Neural progenitor cell (in vitro differentiated cells): Measurements from ENCODE around the gene TAF15. TPM values are rescaled to one million over a fixed set of nuclear protein-coding genes. Genes with fewer than 3 reads are reported as not detected.

Source experiments
- DNase-seq: peaks from one replicate; pipeline ENCODE4 v3.0.0-alpha.2; 2016; ENCODE audit warnings: low spot score
- H2AFZ ChIP-seq: fragments of 200-600 bp; sonication (generic); replicated peaks from 2 replicates; pipeline ENCODE4 v1.6.1; 2016; ENCODE audit warnings: antibody characterized with exemption
- H3F3A ChIP-seq: fragments of 200-600 bp; sonication (generic); 2 replicates; pipeline ENCODE4 v1.6.1; 2016; ENCODE audit warnings: antibody characterized with exemption, low read depth
- H3K27ac ChIP-seq: fragments of 200-600 bp; sonication (generic); 2 replicates; pipeline ENCODE4 v1.5.1; 2016; ENCODE audit warnings: mild to moderate bottlenecking
- H3K27me3 ChIP-seq: fragments of 200-600 bp; sonication (generic); 2 replicates; pipeline ENCODE4 v1.6.1; 2016; ENCODE audit warnings: mild to moderate bottlenecking, moderate library complexity
- H3K36me3 ChIP-seq: fragments of 200-600 bp; sonication (generic); 2 replicates; pipeline ENCODE4 v1.5.1; 2016
- H3K4me1 ChIP-seq: fragments of 200-600 bp; sonication (generic); 2 replicates; pipeline ENCODE4 v1.6.1; 2016; ENCODE audit warnings: mixed run types
- H3K4me2 ChIP-seq: fragments of 200-600 bp; sonication (generic); 2 replicates; pipeline ENCODE4 v1.6.1; 2016
- H3K4me3 ChIP-seq: fragments of 200-600 bp; sonication (generic); 2 replicates; pipeline ENCODE4 v1.5.1; 2016
- H3K79me2 ChIP-seq: fragments of 200-600 bp; sonication (generic); 2 replicates; pipeline ENCODE4 v1.6.1; 2016; ENCODE audit warnings: low read depth
- H3K9ac ChIP-seq: fragments of 200-600 bp; sonication (generic); 2 replicates; pipeline ENCODE4 v1.6.1; 2016
- H3K9me3 ChIP-seq: fragments of 200-600 bp; sonication (generic); 2 replicates; pipeline ENCODE4 v1.5.1; 2016; ENCODE audit warnings: low read depth
- H4K20me1 ChIP-seq: fragments of 200-600 bp; sonication (generic); 2 replicates; pipeline ENCODE4 v1.6.1; 2016; ENCODE audit warnings: low read depth
- H3K27ac Mint-ChIP-seq: 3 replicates; pipeline ENCODE4 v1.8.0; 2021; ENCODE audit warnings: mixed read lengths
- H3K27me3 Mint-ChIP-seq: 2 replicates; pipeline ENCODE4 v1.8.0; 2022; ENCODE audit warnings: low read depth, mild to moderate bottlenecking, inconsistent platforms, moderate library complexity, mixed read lengths; ENCODE audit not compliant: insufficient read depth
- H3K36me3 Mint-ChIP-seq: 3 replicates; pipeline ENCODE4 v1.8.0; 2021; ENCODE audit warnings: mixed read lengths
- H3K4me1 Mint-ChIP-seq: 3 replicates; pipeline ENCODE4 v1.8.0; 2021; ENCODE audit warnings: mixed read lengths
- H3K4me3 Mint-ChIP-seq: 3 replicates; pipeline ENCODE4 v1.8.0; 2021; ENCODE audit warnings: mild to moderate bottlenecking, moderate library complexity, mixed read lengths
- H3K9me3 Mint-ChIP-seq: 3 replicates; pipeline ENCODE4 v1.8.0; 2020; ENCODE audit warnings: mixed read lengths
- EZH2 ChIP-seq: fragments of 200-600 bp; sonication (generic); IDR thresholded peaks from 2 replicates; pipeline ENCODE4 v1.6.1; 2017; ENCODE audit warnings: antibody characterized with exemption, mild to moderate bottlenecking, moderate library complexity
- EZH2phosphoT487 ChIP-seq: fragments of 200-600 bp; sonication (generic); IDR thresholded peaks from 2 replicates; pipeline ENCODE4 v1.6.1; 2017; ENCODE audit warnings: antibody characterized with exemption
- total RNA-seq: library from RNA; depleted of rRNA; stranded (reverse); fragments of >200 nt; gene quantifications from 2 replicates; pipeline ENCODE4 v1.2.3, GENCODE V29; 2015; ENCODE audit warnings: low replicate concordance
- TF ChIP-seq, protein P1 (sequence below): fragments of 200-600 bp; sonication (generic); IDR thresholded peaks from 2 replicates; pipeline ENCODE4 v1.5.1; 2017; ENCODE audit warnings: antibody characterized with exemption, mild to moderate bottlenecking

TAF15 gene
- total RNA-seq, 1 donor from 2014 or later, result 90.1 TPM

GRCh38 chr17:35847006-35847405 is 37.7 kb downstream of the TAF15 start:
- no peak overlapping the region for H3K4me2 ChIP-seq

DNA sequence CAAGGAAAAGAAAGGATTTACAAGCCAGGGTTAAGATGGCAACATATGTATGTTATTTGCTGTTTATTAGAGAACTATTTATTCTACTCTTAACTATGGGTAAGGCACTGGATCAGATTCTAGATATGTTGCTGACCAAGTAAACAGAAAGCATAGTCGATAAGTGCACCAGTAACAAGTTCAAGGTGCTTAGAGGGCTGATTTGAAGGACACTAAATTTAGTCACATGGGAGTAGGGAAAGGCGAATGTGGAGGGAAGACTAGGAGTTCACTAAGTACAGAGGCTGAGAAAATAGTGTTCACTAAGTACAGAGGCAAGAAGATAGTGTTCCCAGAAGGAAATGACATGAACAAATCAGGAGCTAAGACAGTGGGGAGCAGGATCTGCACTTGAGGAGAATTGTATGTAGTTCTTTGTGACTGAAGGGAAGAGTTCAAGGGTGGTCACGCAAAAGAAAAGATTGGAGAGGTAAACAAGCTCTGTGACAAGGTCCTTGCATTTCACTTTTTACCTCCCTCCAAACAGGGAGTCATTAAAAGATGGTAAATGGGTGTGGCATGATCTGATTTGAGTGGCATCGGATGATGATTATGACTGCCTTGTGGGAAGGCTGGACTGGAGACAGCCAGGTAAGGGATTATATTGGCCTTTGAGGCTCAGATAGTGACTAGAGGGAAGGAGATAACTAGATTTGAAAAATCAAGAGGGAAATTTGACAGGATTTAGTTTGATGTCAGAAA is 38.5 kb downstream of the TAF15 start:
- Histone ChIP-seq H3K4me3 (no peak overlapping the region), H3K27me3 (no peaks in the 10 kb centered on the region), H3K4me2 (no peak overlapping the region), H3K9ac (no peak overlapping the region), H3K4me1 (no peaks in the 10 kb centered on the region), H3K36me3 (peaks cover 28% of the 10 kb centered on the region), H3K79me2 (peaks cover 12% of the 10 kb centered on the region), H2AFZ (no peak overlapping the region), H4K20me1 (peaks cover 51% of the 10 kb centered on the region), H3K9me3 (no peaks in the 10 kb centered on the region), H3K27ac (peak overlapping the region; percentile 43), H3F3A (peaks cover 49% of the 10 kb centered on the region)
- H3K27ac Mint-ChIP-seq, result no peak overlapping the region
- peaks cover under 1% of the 10 kb centered on the region for H3K4me1 Mint-ChIP-seq
- no peak overlapping the region for H3K4me3 Mint-ChIP-seq
- H3K27me3 Mint-ChIP-seq, result no peaks in the 10 kb centered on the region
- H3K36me3 Mint-ChIP-seq, result peaks cover 35% of the 10 kb centered on the region
- TF ChIP-seq EZH2phosphoT487 (no peak), EZH2 (no peak)
- TF ChIP-seq, protein P1, sequence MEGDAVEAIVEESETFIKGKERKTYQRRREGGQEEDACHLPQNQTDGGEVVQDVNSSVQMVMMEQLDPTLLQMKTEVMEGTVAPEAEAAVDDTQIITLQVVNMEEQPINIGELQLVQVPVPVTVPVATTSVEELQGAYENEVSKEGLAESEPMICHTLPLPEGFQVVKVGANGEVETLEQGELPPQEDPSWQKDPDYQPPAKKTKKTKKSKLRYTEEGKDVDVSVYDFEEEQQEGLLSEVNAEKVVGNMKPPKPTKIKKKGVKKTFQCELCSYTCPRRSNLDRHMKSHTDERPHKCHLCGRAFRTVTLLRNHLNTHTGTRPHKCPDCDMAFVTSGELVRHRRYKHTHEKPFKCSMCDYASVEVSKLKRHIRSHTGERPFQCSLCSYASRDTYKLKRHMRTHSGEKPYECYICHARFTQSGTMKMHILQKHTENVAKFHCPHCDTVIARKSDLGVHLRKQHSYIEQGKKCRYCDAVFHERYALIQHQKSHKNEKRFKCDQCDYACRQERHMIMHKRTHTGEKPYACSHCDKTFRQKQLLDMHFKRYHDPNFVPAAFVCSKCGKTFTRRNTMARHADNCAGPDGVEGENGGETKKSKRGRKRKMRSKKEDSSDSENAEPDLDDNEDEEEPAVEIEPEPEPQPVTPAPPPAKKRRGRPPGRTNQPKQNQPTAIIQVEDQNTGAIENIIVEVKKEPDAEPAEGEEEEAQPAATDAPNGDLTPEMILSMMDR, result no peak
- no peak for DNase-seq
- H3K9me3 Mint-ChIP-seq, result no peaks in the 10 kb centered on the region

More at GRCh38 chr17:35847006-35847405, 37.7 kb downstream of the TAF15 start:
- H3K9ac ChIP-seq, result no peak overlapping the region
- no peak overlapping the region for H3K4me3 Mint-ChIP-seq
- peaks cover 54% of the 10 kb centered on the region for H4K20me1 ChIP-seq
- peaks cover 50% of the 10 kb centered on the region for H3F3A ChIP-seq
- H3K9me3 ChIP-seq, result no peaks in the 10 kb centered on the region
- no peaks in the 10 kb centered on the region for H3K27me3 ChIP-seq
- no peak overlapping the region for H3K4me3 ChIP-seq
- peaks cover 40% of the 10 kb centered on the region for H3K36me3 Mint-ChIP-seq
- DNase-seq, result no peak
- H3K9me3 Mint-ChIP-seq, result no peaks in the 10 kb centered on the region
- peaks cover 19% of the 10 kb centered on the region for H3K79me2 ChIP-seq
- H3K27ac Mint-ChIP-seq, result no peak overlapping the region
- H3K27ac ChIP-seq, result no peak overlapping the region
- TF ChIP-seq EZH2phosphoT487 (no peak), EZH2 (no peak)
- TF ChIP-seq, protein P1, result no peak
- no peaks in the 10 kb centered on the region for H3K27me3 Mint-ChIP-seq
- no peak overlapping the region for H2AFZ ChIP-seq
- H3K4me1 ChIP-seq, result no peaks in the 10 kb centered on the region
- H3K36me3 ChIP-seq, result peaks cover 28% of the 10 kb centered on the region
- no peaks in the 10 kb centered on the region for H3K4me1 Mint-ChIP-seq

GRCh38 chr17:35849469-35850348 is 40.4 kb downstream of the TAF15 start:
- Histone ChIP-seq H3F3A (peaks cover 44% of the 10 kb centered on the region), H3K27me3 (no peaks in the 10 kb centered on the region), H3K79me2 (peaks cover 11% of the 10 kb centered on the region), H3K4me2 (no peak overlapping the region), H3K4me1 (no peaks in the 10 kb centered on the region), H3K9me3 (no peaks in the 10 kb centered on the region), H3K4me3 (no peak overlapping the region), H3K9ac (no peak overlapping the region), H3K36me3 (peaks cover 20% of the 10 kb centered on the region), H2AFZ (no peak overlapping the region), H3K27ac (no peak overlapping the region), H4K20me1 (peaks cover 45% of the 10 kb centered on the region)
- no peaks in the 10 kb centered on the region for H3K9me3 Mint-ChIP-seq
- H3K4me3 Mint-ChIP-seq, result no peak overlapping the region
- peaks cover 3% of the 10 kb centered on the region for H3K4me1 Mint-ChIP-seq
- peak overlapping the region; percentile 52 for H3K27ac Mint-ChIP-seq
- H3K27me3 Mint-ChIP-seq, result peaks cover 2% of the 10 kb centered on the region
- peak; percentile 80 for DNase-seq
- H3K36me3 Mint-ChIP-seq, result peaks cover 31% of the 10 kb centered on the region
- TF ChIP-seq, protein P1, result peak; percentile 88
- no peak for TF ChIP-seq EZH2
